ENCODE results near the gene OLIG1.

The OLIG1 gene

DNA sequence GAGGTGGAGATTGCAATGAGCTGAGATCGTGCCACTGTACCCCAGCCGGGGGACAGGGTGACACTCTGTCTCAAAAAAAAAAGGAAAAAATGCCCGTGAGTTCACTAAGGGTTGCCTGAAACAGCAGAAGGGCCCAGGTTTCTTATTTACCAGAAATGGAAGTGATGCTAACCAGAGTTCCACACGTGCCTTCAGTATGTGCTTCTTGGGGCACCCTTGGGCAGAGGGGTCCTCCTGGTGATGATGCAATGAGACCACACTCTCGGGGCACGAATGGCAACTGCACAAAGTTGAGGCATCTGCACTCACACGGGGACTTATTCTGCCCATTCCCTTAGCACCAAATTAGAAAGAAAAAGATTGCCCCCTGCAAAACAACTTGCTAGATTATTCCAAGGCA, 29.2 kb downstream of the OLIG1 start:
- DNase-seq (ENCODE audit: low read depth in 1 of 2, low spot score in 1 of 2) = no peak

- no peak for DNase-seq (ENCODE audit: low read depth in 1 of 2, low spot score in 1 of 2)
These were observed 31.5 kb downstream of the OLIG1 start for GRCh38 chr21:33101300-33101911.

GRCh38 chr21:33105088-33105487, 35.1 kb downstream of the OLIG1 start:
- no peak for DNase-seq (ENCODE audit: low read depth in 1 of 2, low spot score in 1 of 2)

GRCh38 chr21:33108228-33108627, 38.3 kb downstream of the OLIG1 start:
- DNase-seq (ENCODE audit: low read depth in 1 of 2, low spot score in 1 of 2) = no peak

DNA sequence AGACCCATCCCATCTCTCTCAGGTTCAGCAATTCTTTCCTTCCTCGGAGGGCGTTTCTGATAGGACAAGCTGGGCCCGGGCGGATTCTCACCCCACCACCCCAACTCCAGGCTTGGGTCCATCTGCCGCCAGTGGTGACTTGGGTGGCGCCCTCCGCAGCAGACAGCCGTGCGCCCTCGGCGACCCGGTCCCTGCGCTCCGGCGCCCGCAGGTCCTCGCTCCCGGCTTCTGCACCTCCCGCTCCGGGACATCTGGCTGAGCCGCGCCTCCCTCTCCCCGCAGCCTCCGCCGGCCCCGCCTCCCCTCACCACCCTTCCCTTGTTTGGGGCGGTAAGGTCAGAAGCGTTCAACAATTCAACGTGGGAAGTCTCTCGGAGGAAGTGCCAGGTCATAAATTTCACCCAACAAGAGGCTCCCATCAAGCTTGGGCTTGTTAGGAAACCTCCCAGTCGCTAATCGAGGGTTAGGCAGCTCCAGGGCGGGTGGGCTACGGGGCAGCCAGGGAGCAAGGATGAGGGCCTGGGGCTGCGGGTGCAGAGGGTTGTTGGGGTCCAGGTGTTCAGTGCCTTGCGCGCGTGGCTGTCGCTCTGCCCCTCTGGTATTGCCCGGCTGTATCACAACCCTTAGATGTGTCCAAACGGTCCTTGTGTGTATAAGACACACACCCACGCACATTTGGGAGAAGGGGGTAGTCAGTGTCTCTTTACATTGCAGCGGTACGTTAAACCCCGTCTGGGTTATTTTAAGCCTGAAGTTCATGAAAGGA, 39.8 kb downstream of the OLIG1 start:
- no peak for DNase-seq (ENCODE audit: low read depth in 1 of 2, low spot score in 1 of 2)

DNA sequence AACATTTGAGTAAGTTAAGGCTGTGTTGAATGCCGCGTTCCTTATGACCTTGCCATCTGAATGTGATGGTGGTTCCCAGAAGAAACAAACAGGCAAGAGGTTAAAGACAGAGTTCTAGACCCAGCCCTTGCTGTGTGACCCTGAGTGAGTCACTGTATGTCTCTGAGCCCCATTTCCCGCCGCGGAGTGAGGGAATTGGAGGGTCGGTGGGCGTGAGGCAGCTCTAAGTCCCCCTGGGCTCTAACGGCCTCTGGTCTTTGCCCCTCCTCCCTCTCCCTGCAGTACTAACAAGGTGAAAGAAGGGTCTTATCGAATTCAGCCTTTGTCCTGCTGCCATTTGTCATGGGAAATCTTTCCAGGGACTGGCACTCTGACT, 40.4 kb downstream of the OLIG1 start:
- DNase-seq (ENCODE audit: low read depth in 1 of 2, low spot score in 1 of 2) = no peak

DNA sequence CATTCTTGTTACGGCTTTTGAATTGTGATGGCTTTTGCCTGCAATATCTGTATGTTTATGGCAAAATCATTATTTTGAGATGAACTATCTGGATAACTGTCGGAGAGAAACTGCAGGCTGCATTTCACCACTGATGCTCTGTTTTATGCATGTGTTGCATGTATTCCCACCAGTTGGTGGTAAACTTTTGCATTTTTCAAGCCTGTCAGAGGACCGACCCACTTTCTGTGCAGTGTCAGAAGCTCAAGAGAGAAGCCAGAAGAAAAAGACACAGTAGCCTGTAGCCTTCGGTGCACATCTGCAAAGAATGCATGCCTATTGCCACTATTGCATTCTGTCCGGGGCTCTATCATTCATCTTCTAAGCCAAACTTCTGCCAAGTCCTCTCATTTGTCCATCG, 41.6 kb downstream of the OLIG1 start:
- no peak for DNase-seq (ENCODE audit: low read depth in 1 of 2, low spot score in 1 of 2)

- no peak for DNase-seq (ENCODE audit: low read depth in 1 of 2, low spot score in 1 of 2)
These were observed 42.2 kb downstream of the OLIG1 start for GRCh38 chr21:33112151-33112550.

GRCh38 chr21:33112681-33113080, 42.7 kb downstream of the OLIG1 start:
- DNase-seq (ENCODE audit: low read depth in 1 of 2, low spot score in 1 of 2) = no peak

GRCh38 chr21:33113131-33113530, 43.2 kb downstream of the OLIG1 start:
- DNase-seq (ENCODE audit: low read depth in 1 of 2, low spot score in 1 of 2) = no peak

DNA sequence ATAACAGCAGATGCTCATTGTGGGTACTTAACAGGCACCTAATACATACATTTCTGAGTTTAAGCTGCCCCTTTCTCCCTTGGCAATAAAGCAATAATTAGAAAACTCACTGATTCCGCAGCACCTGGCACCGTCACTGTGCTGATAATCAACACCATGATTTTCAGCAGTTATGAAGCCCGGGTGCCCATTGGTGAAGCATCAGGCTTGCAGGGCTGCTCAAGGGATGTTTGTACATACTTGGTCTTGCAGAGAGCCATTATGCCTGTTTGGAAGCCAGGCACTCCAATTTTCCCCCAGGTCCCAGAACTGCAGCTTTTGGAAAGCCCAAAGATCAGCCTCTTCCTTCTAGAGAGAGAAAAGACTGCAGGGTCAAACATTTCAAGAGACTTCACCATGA, 44.3 kb downstream of the OLIG1 start:
- no peak for DNase-seq (ENCODE audit: low read depth in 1 of 2, low spot score in 1 of 2)

DNA sequence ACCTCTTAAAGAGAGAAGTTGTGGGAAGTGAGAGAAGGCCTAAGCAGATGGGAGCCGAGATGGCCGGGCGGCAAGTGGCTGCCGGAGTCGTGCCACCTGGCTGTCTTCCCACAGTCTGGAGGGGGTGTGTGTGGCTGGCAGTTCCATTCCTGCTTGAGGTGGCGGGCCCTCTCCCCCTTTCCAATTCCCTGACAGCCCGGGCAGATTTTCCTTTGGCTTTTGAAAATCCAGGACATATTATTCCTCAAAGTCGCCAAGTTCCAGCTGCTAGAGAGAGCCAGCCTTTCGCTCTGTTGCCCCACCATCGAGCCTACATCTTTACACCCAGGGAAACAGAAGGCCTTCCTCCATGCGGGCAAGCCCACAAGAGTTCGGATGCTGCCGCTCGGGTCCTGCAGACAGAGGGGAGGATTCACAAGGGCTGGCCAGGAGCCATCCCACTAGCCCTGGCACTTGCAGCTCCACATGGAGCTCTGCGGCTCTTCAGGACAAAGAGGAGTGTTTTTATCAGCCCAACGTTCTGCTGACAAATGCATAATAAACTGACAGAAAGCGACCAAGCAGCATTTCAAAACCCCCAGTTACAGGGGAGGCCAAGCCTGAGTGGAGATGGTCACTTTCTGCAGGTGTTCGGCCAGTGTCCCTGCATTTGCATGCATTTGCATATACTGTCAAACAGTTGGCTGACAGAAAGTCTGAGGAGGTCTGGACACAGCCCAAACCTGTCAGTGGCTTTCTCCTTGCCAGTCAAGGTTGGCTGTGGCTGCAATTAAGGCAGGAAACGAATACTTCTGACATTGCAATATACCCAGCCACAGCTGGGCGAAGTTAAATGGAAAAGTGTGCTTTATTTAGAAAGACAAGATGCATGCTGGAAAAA, 45.9 kb downstream of the OLIG1 start:
- DNase-seq (ENCODE audit: low read depth in 1 of 2, low spot score in 1 of 2) = no peak

DNA sequence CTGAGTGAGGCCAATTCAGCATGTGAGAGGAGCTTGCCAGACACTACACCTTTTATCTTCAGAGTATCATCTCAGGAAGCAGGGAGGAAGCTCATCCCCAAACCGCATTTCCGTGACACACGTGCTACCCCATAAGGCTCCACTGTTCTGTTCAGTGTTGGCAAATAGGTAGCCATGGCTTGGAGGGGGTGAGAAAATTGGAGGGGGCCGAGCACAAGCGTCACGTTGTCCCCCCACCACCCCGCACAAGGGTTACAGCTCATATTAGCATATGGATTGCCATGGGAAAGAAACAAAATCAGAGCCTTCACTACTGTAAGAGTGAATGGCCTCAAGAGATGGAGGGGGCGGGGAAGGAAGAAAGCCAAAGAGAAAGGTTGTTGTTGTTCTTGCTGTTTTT, 46.7 kb downstream of the OLIG1 start:
- no peak for DNase-seq (ENCODE audit: low read depth in 1 of 2, low spot score in 1 of 2)

- no peak for DNase-seq (ENCODE audit: low read depth in 1 of 2, low spot score in 1 of 2)
These were observed 47.4 kb downstream of the OLIG1 start for GRCh38 chr21:33117101-33117888.
